Adrenal gland (tissue), 5 donors: Measurements from ENCODE around the gene SNURF.
"Not testable (repeated sequence)": the region's sequence is repeated elsewhere in the genome, so short reads cannot be mapped to it uniquely, and the experiment has no call there.

Source experiments
- CTCF ChIP-seq, 6 experiments: fragments of 450-650 bp in 4 of 6; fragments of 200-600 bp in 2 of 6; sonication (generic) in 1 of 6; IDR thresholded peaks; 1 replicate in 5 of 6; 2 replicates in 1 of 6; pipeline versions ENCODE4 v1.5.1 to v1.8.0; 2016 to 2021; ENCODE audit warnings: antibody characterized with exemption in 6 of 6, mild to moderate bottlenecking in 2 of 6, moderate library complexity in 1 of 6
- POLR2A ChIP-seq, 2 donors: fragments of 450-650 bp; IDR thresholded peaks; one replicate each; pipeline ENCODE4 v1.6.1; 2017; ENCODE audit warnings: antibody characterized with exemption in 2 of 2, mild to moderate bottlenecking in 2 of 2, moderate library complexity in 1 of 2
- donor health status: DM: no; HTN: no; CAD: no.

GRCh38 chr15:24922781-24923180 lies 32.0 kb upstream of the SNURF start:
- not testable (repeated sequence) for TF ChIP-seq POLR2A, CTCF (IDR thresholded peaks at IDR 0.05)
